Iris pigment epithelial cell (primary cell): ENCODE data around the gene BAHCC1.
"Not testable (repeated sequence)": the region's sequence is repeated elsewhere in the genome, so short reads cannot be mapped to it uniquely, and the experiment has no call there.

ENCODE experiments used
- DNase-seq: peaks from one replicate; pipeline ENCODE4 v3.0.0-alpha.2; 2011; ENCODE audit warnings: low read depth

Gene BAHCC1

DNA sequence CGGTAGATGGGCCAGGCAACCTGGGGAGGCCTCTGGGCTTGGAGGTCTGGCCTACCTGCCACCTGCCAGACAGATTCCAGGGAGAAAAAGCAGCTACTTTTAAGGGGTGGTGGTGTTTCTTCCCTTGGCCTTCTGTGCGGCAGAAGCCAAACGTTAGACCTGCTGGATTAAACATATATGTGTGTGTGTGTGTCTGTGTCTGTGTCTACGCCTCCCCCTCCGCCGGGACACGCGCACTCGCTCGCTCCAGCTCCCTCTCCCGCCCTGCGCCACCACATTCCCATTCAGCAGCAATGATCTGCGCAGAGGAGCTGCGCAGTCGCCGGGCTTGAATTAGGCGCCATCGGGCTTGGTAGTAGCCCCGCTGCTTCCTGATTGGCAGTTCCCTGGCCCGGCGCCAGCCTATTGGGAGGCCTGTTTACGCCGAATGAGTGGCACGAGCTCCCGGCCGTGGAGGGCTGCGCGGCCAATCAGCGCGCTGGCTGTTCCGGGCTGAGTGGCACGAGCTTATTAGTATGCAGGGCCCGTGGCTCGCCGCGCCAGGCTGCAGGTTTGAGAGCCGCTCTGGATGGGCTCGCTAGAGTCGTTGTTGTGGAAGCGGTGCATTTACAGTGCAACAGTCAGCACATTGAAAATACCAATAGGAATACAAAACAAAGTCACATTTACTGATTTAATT lies at the start of gene BAHCC1:
BAHCC1 (plus strand) TSS at position 537 of the 679 bp plus-strand sequence. CDS start 4,283 bp downstream, outside the sequence.
- DNase-seq, result peak; percentile 100

DNA sequence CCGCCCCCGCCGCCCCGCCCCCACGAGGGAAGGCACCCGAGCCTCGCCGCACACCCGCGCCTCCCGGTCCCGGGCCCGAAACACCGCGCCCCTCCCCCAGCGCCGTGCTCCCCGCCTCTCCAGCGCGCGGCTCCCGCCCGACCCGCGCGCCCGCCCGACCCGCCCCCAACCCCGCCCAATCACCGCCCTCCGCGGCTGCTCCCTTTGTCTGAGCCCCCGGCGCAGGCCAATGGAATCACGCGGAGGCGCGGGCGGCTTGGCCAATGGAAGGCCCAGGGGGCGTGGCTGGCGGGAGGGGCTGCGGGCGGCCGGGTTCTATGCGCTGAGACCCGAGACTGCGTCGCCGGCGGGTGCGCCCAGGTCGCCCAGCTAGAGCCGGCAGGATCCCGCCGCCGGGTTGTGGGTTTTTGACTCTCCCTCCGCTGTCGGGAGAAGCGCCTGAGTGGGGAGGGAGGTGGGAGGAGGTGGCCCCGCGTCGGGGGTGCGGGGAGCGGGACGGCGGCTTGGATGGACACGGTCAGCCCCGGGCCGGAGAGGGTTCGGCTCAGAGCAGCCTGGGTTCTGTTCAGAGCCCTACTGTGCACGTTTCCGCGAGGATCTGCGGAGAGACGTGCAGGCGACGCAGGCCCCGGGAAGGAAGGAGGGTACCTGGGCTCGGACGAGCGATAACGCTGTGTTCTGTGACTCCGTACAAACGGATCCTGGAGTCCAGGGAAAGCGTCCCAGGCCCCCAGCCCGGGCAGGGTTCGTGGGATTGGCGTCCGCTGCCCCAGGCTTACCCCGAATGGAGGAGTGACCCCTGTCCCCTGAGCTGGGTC lies 49.0 kb upstream of the BAHCC1 start:
- DNase-seq, result peak; percentile 96

DNA sequence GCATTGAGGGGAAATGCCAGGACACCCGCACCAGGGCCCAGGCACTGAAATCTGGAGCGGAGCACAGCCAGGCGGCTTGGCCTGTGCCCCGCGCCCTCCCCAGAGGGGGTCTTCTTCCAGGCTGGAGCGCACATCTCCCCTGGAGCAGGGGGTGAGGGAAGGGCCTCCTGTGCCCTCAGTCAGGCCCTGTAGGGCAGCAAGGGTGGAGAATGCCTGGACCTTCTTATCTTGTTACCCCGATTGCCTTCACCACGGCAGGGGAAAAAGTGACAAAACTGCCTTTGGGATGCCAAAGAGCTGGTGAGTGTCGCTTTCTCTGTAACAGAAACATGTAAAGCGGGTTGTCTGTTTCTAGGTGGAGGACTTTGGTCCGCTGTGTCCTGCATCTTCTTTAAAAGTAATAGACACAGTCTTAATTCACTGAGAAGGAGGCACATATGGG lies 48.3 kb upstream of the BAHCC1 start:
- no peak for DNase-seq

DNA sequence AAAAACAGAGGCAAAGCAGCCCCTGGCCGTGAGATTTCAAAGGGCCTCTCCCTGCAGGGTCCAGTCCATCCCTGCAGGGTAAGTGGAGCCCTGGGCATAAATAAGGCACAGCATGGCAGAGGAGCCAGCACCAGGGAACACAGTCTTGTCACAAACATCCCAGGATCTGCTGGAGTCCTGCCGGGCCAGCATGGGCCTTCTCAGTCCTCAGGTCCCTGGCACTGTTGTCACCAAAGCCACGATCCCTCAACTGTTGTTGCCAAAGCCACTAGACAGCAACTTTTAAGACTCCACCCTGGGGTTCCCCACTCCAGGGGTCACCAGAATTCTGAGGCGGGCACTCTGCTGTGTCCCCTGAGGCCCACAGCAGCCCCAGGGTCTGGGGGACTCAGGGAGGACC lies 47.8 kb upstream of the BAHCC1 start:
- no peak for DNase-seq

DNA sequence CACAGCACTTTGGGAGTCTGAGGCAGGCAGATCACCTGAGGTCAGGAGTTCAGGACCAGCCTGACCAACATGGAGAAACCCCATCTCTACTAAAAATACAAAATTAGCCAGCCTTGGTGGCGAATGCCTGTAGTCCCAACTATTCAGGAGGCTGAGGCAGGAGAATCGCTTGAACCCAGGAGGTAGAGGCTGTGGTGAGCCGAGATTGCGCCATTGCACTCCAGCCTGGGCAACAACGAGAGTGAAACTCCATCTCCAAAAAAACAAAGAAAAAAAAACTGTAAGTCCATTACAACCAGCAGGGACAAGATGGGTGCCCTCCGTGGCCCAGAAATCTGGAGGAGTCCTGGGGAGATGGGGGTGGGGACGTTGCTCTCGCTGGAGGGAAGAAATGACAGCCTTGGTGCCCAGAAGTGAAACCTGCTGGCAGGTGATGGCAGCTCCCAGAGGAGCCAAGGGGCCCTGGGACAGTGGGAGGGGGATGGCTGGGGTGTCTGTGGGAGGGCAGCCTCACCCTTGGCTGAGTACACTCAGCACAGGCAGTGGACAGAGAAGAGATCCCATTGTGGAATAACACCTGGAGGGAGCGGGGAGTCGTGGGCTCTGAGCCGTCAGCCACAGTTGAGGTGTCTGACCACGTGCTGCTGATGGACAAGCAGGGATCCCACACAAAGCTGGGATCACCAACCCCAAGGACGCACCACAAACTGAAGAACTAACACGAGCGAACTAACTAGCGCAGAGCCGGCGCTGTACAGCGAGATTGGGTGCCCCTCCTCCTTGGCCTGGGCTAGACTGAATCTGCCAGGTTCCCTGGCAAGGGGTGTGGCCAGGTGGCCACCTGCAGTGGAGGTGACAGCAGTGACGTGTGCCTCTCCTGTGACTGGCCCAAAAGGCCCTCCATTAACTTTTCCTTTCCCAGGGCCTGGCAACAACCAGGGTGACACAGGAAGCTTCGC lies 46.9 kb upstream of the BAHCC1 start:
- no peak for DNase-seq

DNA sequence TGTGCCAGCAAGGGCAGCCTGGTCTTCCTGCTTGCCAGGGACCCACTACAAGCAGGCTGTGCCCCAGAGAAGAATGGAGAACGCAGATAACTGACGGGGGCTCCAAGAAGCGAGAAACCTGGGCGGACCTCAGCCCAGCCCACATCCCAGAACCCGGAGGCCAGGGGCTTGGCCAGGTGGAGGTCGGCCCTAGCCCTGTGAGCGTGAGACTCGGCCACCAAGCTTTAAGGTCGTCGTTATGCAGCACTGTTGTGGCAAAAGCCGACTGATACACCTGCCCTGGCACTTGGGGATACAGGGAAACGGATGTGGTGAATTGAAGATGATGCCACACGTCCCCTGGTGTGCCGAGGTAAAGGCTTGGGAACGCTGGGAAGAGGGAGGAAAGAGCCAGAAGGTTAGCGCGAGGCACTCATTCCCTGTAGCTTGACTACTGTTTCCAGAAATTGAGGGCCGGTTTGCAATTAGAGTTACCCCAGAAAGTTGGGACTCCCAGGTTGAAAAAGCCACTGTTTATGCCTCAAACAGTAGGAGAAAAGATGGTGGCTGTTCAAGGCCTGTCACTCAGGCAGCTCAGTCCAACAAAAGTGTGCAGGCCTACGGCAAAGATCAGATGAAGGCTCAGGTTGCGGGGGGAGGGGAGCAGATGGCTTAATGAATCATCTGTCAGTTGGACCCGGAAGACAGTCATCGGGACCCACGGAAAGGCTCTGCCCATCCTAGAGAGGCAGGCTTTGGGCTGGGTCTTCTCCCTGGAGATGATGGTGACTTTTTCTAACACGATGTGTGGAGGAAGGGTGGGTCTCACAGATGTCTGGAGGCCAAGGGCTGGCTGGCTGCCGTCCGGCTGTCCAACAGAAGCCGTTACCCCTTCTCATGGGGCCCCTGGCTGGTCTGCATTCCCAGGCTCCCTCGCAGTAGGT lies 45.6 kb upstream of the BAHCC1 start:
- DNase-seq, result peak; percentile 46

DNA sequence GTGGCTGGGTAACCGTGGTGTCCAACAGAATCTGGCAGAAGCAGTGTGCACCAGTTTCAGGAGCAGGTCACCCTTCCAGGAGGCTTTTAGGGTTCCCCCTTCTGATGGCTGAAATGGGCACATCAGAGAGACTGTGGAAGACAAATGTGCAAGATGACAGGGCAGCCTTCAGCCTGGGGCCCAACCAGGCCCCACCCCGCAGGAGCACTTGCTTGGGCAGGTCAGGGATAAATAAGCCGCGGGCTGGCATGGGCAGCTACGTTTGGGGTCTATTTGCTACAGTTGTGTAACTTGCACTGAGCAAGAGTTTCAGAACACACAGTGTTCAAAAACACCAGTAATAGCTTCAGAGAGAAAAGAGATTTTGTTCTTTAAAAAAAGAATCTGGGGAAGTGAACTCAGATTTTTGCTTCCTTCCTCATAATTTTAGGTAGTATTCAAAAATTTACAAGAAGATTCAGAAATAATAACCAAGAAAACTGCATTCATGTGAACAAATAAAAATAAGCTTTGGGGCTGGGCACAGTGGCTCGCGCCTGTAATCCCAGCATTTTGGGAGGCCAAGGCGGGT lies 44.9 kb upstream of the BAHCC1 start:
- DNase-seq, result no peak

DNA sequence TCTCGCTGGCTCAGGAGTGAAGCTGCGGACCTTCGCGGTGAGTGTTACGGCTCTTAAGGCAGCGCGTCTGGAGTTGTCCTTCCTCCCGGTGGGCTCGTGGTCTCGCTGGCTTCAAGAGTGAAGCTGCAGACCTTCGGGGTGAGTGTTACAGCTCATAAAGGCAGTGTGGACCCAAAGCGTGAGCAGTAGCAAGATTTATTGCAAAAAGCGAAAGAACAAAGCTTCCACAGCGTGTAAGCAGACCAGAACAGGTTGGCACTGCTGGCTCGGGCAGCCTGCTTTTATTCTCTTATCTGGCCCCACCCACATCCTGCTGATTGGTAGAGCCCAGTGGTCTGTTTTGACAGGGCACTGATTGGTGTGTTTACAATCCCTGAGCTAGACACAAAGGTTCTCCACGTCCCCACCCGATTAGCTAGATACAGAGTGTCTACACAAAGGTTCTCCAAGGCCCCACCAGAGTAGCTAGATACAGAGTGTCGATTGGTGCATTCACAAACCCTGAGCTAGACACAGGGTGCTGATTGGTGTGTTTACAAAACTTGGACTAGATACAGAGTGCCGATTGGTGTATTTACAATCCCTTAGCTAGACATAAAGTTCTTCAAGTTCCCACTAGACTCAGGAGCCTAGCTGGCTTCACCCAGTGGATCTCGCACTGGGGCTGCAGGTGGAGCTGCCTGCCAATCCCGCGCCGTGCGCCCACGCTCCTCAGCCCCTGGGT lies 43.8 kb upstream of the BAHCC1 start:
- not testable (repeated sequence) for DNase-seq

DNA sequence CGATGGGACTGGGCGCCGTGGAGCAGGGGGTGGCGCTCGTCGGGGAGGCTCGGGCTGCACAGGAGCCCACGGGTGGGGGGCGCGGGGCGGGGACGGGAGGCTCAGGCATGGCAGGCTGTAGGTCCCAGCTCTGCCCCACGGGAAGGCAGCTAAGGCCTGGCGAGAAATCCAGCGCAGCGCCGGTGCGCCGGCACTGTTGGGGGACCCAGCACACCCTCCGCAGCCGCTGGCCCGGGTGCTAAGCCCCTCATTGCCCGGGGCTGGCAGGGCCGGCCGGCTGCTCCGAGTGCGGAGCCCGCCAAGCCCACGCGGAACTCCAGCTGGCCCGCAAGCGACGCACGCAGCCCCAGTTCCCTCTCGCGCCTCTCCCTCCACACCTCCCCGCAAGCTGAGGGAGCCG lies 43.2 kb upstream of the BAHCC1 start:
- DNase-seq, result not testable (repeated sequence)

DNA sequence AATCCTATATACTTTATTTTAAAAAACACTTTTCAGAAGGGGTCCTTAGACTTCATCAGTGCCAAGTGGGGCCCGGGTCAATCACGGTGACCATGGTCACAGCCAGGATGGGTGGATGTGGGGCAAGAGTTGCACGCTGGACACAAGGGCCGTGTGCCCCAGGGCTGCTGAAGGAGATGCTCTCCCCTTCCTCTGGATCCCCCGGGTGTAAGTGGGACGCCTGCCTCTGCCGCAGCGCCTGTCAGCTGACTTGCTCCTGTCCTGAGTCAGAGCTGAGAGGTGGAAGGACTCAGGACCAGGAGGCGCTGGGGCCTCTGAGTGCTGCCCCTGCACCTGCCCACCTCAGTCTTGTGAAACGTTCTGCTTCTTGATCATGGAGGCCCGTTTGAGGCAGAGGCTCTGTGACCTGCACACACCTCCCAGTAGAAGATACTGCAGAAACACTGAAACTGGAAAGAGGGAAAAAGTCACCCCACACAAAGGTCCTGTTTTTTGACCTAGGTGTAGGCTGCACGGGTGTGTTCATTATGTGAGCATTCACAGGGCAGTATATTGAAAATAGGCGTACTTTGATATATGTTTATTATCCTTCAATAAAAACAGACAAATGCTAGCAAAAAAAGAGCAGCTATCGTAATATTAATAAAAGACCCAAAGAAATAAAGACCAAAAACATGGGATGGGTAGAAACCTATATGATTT lies 40.9 kb upstream of the BAHCC1 start:
- DNase-seq, result no peak

DNA sequence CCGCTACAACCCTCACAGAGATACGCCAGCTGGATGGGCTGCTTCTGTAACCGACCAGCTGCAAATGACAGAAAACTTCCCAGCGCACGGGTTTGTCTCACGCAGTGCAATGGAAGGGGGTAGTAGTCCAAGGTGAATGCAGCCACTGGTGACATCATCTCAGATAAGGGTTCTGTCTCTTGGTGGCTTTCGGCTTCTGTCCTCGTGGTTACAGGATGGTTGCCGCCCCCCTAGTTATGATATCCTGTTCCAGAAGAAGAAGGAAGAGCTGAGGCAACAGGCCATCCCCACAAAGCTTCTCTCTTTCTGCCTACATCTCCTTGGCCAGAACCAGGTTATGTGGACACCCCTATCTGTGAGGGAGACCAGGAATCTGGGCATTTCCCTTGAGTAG lies 40.3 kb upstream of the BAHCC1 start:
- no peak for DNase-seq

DNA sequence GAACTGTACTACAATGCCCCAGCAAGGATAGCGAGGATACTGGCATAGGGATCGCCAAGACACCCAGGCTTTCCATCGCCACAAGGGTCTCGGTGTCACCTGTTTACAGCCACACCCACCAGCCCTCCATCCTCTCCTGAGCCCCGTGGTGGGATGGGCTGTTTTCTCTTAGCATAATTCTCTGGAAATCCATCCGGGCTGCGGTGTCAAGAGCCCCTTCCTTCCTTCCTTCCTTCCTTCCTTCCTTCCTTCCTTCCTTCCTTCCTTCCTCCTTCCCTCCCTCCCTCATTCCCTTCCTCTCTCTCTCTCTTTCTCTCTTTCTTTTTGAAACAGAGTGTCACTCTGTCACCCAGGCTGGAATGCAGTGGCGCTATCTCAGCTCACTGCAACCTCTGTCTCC lies 36.0 kb upstream of the BAHCC1 start:
- no peak for DNase-seq

DNA sequence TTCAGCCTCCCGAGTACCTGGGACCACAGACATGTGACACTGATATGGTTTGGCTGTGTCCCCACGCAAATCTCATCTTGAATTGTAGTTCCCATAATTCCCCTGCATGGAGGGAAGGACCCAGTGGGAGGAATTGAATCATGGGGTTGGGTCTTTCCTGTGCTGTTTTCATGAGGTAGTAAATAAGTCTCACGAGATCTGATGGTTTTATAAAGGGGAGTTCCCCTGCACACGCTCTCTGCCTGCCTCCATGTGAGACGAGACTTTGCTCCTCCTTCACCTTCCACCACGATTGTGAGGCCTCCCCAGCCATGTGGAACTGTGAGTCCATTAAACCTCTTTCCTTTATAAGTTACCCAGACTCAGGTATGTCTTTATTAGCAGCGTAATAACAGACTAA lies 33.3 kb upstream of the BAHCC1 start:
- DNase-seq, result not testable (repeated sequence)

DNA sequence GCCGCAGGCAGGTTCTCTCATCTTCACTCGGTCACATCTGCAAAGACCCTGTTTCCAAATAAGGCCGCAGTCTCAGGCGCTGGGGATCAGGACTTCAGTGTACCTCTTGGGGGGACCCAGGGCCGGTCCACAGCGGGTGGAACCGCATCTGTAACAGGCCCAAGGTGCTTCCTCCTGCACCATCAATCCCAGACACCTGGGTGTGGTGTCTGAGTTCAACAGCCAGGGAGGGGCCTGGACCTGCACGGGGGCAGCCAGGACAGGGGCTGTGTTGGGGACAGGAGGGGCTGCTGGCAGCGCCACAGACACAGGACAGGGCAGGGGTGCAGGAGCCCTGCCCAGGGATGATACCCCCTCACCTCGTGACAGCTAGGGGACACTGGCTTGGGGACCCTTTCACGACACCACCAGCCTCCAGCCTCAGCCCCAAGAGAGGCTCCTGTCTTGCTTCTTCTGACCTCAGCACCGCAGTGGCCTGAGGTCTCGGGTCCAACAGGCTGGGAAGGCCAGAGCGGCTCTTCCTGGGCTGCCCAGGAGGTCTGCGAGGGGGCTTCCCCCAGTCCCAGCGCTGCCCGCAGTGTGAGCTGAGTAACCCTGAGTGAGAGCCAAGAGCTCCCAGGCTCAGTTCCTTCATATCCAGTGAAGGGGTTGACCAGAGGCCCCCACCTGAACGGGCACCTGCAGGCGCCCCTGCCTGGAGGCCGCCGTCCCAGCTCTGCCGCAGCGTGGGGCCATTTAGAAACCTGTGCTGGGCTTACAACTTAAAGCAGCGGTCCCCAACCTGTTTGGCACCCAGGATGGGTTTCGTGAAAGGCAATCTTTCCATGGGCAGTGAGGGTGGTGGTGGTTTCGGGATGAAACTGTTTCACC lies 30.7 kb upstream of the BAHCC1 start:
- no peak for DNase-seq

DNA sequence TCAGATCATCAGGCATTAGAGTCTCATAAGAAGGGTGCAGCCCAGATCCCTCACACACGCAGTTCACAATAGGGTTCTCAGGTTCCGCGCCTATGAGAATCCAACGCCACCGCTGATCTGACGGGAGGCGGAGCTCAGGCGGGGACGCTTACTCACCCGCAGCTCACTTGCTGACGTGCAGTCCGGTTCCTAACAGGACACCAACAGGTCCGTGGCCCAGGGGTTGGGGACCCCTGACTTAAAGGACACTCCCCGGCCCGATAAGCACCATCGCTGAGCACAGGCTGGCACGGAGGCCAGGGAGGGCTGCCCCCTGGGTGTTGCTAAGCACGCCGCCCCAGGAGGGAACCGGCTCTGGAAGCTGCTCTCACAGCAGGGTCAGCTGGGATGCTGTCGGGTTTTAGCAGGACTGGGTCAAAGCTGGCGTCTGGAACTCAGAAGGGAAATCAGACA lies 30.1 kb upstream of the BAHCC1 start:
- DNase-seq, result peak; percentile 91

DNA sequence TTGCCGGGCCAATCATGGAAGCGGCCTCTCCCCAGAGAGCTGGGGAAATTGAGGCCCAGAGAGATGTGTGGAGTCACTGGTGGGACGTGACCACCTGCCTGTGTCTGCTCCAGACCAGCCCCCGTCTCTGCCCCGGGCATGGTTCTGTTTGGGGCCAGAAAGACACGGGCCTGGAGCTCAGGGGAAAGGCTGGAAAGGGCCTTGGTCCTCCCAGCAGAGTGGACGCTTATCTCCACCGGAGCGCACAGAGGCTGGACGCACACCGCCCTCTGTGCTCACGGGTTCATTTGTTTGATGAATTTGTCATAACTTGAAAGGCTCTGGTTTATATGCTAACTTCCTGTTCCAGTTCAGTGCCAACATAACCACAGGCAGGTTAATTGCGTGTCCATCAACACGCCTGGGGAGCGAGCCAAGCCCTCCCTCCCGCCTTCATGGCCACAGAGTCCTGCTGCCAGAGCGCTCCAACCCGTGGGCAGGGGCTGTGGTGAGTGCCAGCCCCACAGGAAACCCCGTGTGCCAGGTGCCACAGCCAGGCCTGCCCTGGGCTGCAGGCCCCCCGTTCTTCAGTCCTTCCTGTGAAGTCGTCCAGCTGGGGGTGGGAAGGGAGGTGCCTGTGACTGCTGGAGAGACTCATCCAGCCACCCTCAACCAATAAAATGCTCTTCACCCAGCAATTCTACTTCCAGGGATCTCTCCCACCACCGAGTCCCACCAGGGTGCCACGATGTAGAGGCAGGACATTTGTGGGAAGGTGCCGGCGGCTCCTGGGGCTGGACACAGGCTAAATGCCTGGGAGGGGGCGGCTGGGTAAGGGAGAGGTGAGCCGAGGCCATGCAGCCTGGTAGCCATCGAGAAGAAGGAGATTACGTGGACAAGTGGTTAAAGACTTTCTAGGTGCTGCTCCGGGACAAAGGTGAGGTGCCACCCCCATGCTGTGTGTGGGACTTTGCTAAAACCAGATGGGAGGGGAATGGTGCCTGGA lies 29.4 kb upstream of the BAHCC1 start:
- peak; percentile 88 for DNase-seq

DNA sequence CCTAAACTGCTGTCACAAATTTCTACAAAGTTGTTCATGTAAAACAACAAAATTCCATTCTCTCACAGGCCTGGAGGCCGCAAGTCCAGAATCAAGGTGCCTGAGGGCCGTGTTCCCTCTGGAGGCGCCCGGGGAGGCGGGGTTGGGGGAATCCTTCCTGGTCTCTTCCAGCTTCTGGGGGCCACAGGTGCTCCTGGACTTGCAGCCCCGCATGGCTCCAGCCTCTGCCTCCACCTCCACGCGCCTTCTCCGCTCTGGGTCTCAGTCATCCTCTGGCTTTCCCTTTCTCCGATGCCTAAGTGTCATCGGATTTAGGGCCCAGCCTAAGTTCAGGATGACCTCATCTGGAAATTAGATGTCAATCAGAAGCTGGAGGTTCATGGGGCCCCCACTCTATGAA lies 28.6 kb upstream of the BAHCC1 start:
- DNase-seq, result no peak
